Endometrial microvascular endothelial cells (primary cell): ENCODE measurements around the gene AP3B1. TPM values are rescaled to one million over a fixed set of nuclear protein-coding genes. Genes with fewer than 3 reads are reported as not detected.

Experiments used
- in situ Hi-C: cut with HindIII; loops from 2 replicates; pipeline ENCODE4 v1.10.0; 2017; ENCODE audit warnings: low sequenced_read_pairs, low pct_unique_long_range_greater_than_20kb; ENCODE audit errors: inconsistent ontology term
- total RNA-seq: library from RNA; depleted of rRNA; stranded (reverse); fragments of >200 nt; gene quantifications from one replicate; pipeline ENCODE4 v1.2.3, GENCODE V29; 2015; ENCODE audit errors: inconsistent ontology term

Gene AP3B1
- total RNA-seq: 36.5 TPM

DNA sequence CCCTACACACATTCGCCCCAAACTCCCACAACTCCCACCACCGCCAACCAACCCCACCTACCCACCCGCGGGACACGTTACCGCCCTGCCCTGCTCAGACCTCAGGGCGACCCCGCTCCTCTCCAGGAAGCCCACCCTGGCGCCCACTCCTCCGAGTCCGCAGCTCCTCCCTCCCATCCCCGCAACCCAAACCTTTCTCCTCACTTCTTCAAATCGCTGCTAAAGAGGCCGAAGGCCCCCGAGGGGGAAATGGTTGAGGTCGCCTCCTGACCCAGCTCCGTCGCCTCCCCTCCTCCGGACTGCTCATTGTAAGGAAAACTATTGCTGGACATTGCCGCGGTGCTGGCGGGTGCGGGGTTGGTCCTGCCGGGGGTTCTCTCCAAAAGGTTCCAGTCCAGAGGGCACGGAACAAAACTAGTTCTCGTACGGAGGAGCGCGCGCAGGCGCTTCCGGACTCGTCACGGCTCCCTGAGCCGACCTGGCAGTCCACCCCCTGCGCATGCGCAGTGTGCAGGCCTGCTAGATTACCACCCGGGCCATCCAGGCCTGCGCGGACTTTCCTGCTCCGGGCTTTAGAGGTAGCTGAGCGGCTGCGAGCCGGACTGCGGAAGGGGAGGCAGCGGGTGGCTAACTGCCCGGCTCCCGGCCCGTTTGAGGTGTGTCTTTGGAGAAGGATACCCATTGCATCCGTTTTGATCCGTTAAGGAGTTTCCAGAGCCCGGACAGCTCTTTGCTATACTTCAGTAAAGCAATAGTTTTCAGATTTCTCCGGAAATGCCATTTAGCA is at the start of gene AP3B1:
AP3B1 (minus strand) TSS at position 451 of the 787 bp plus-strand sequence; CDS start at position 332, 119 bp downstream.
- in situ Hi-C loops: no loop called here

GRCh38 chr5:78341440-78341839 is 46.9 kb upstream of the AP3B1 start:
- in situ Hi-C loops: no loop called here

DNA sequence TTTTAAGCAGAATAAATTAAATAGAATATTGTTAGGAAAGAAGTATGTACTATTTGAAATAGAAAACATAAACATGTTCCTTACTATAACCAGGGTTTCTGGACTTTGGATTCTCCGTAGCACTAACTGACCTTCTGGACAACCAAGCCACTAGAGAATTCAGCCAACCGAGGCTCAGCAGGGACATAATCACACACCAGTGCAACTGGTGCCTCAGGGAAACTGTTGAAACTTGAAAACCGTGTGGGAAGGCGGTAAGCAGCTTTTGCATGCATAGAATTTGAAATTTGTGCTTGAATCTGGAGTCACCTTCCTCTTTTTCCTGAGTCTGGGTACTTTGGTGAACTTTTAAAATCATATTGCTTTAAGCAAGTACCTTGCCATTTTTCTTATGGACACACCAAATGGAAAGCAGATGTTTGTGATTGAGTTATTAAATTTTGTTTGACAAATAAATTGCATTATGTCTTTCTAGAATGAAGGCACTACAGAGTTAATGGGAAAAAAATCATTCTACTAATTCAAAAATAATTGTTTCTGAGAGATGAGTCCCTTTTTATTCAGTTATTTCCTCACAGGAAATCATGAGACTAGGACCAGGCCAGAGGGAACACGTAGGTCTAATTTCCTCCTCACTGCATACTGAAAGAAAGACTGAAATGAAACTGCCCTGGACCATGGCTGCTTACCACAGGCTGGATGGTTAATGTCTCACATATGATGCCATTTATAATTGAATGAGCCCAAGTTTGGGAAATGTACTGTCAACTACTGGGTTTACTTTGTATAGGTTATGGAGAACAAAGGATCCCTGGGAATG is 45.3 kb upstream of the AP3B1 start:
- in situ Hi-C loops: no loop called here

DNA sequence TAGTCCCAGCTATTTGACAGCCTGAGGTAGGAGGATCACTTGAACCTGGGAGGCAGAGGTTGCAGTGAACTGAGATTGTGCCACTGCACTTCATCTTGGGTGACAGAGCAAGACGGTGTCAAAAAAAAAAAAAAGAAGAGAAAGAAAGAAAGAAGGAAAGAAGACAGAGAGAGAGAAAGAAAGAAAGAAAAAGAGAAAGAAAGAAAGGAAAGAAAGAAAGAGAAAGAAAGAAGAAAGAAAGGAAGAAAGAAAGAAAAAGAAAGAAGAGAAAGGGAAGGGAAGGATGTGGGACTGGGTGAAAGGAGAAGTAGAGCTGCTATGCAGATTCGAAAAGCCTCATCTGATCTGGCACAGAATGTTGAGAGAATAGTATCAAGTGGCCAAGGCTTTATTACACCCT is 42.2 kb upstream of the AP3B1 start:
- in situ Hi-C loops: no loop called here

GRCh38 chr5:78335976-78336375 is 41.5 kb upstream of the AP3B1 start:
- in situ Hi-C loops: no loop called here

GRCh38 chr5:78334811-78335210 is 40.3 kb upstream of the AP3B1 start:
- in situ Hi-C loops: no loop called here

- in situ Hi-C loops: no loop called here
Measured at GRCh38 chr5:78331523-78332080, 37.1 kb upstream of the AP3B1 start.

GRCh38 chr5:78328585-78329173 is 34.2 kb upstream of the AP3B1 start:
- in situ Hi-C loops: no loop called here

- in situ Hi-C loops: no loop called here
Measured at GRCh38 chr5:78327761-78328510, 33.4 kb upstream of the AP3B1 start.

DNA sequence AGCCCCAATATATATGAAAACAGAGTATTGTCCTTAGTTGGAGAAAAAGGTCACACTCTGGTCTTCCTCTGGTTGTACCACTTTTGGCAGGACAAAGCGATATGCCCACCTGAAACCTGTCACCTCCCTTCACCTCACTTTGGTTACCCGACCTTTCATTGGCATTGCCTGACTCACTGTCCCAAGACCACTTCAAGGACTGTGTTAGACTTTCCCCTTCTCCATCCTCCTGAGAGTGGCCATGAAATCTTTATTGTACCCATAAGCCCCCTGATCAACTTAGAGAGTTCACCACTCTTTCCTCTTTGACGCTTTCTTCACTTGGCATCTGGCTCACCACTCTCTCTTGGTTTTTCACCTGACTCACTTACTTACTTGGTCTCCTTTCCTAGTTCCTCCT is 32.4 kb upstream of the AP3B1 start:
- in situ Hi-C loops: no loop called here

- in situ Hi-C loops: no loop called here
Measured at GRCh38 chr5:78323241-78323640, 28.7 kb upstream of the AP3B1 start.

DNA sequence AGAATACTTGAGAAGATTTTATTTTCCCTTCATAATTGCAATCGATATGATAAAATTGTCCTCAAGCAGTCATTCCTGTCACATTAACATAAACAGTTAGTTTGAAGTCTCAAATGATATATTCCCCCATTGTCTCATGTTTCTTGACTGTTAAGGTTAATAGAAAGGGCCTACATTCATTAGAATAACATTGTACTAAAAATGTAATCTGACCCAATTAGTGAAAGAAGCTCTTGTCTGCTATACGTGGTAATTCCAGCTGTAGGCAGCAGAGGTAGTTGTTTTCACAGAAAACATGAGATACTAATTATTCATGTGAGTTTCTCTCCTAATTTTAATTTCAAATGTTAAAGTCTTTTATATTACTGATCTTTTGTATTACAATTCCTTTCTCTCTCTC is 25.9 kb upstream of the AP3B1 start:
- in situ Hi-C loops: no loop called here

- in situ Hi-C loops: no loop called here
Measured at GRCh38 chr5:78318337-78318736, 23.8 kb upstream of the AP3B1 start.

DNA sequence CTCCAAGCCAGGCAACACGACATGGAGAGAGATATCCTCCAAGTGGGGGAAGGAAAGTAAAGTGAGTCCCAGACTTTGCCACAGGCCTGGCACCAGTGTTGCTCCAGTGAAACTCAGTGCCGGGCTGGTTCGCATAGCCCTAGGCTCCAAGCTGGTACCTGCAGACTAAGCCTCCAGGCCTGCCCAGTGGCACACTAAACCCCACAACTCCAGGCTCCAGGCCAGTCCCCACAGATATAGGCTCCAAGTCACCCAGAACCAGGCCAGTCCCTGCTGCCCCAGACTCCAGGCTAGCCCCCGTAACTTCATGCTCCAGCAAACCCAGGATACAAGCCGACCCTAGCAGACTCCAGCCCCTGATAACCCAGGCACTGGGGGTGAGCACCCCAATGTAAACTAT is 23.0 kb upstream of the AP3B1 start:
- in situ Hi-C loops: no loop called here

DNA sequence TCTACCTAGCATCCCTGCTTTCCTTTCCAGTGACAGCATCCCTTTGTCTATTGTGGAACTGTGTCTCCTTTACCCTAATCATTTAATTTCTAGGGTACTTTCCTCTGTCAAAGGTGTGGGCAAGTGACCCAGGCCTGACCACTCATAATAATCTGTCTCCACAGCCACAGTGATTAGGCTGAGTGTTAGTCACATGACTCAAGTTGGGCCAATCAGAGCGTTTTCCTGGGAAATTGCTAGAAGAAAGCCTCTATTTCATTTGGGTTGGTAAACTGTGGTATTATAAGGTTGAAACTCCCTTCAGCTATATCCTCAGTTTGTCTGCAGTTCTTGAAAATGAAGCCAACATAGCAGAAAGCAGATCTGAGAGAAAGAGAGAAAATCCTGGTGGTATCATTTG is 14.2 kb upstream of the AP3B1 start:
- in situ Hi-C loops: no loop called here

DNA sequence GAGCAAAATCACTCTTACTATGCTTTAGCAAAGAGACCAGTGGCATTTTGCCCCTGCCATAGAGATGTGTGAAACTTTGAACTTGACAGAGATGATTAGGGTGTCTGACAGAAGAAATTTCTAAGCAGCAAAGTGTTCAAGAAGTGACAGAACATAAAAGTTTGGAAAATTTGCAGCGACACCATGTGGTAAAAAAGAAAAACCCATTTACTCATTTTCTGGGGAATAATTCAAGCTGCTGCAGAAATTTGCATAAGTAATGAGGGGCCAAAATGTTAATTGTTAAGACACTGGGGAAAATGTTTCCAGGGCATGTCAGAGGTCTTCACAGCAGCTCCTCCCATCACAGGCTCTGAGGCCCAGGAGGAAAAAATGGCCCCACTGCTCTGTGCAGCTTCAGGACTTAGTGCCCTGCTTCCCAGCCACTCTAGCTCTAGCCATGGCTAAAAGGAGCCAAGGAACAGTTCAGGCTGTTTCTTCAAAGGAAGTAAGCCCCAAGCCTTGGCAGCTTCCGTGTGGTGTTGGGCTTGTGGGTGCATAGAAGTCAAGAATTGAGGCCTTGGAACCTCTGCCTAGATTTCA is 6.1 kb upstream of the AP3B1 start:
- in situ Hi-C loops: no loop called here

GRCh38 chr5:78295035-78295961 is 800 bp upstream of the AP3B1 start:
- in situ Hi-C loops: no loop called here

- in situ Hi-C loops: no loop called here
Measured at GRCh38 chr5:78293851-78294247, 649 bp downstream of the AP3B1 start.
